GM23338 (cell line): Measurements from ENCODE around the gene PRR19.

Experiments used
- CREB1 ChIP-seq: fragments of 250-450 bp; sonication (Bioruptor Pico); IDR thresholded peaks from 2 replicates; pipeline ENCODE4 v1.5.0; 2020; ENCODE audit warnings: low read depth, mild to moderate bottlenecking, moderate library complexity
- EZH2 ChIP-seq: fragments of 200-600 bp; sonication (generic); IDR thresholded peaks from one replicate; pipeline ENCODE4 v1.8.0; 2017; ENCODE audit warnings: antibody characterized with exemption, mild to moderate bottlenecking, low read depth; ENCODE audit not compliant: unreplicated experiment
- EZH2phosphoT487 ChIP-seq: fragments of 200-600 bp; sonication (generic); IDR thresholded peaks from one replicate; pipeline ENCODE4 v1.8.1; 2018; ENCODE audit warnings: antibody characterized with exemption; ENCODE audit not compliant: unreplicated experiment
- JUNB ChIP-seq: IDR thresholded peaks from one replicate; pipeline ENCODE4 v1.6.1; 2016; ENCODE audit warnings: antibody characterized with exemption; ENCODE audit not compliant: unreplicated experiment
- POLR2AphosphoS5 ChIP-seq: IDR thresholded peaks from 2 replicates; pipeline ENCODE4 v1.6.1; 2016; ENCODE audit warnings: antibody characterized with exemption, low read depth
- REST ChIP-seq: IDR thresholded peaks from one replicate; pipeline ENCODE4 v1.6.1; 2018; ENCODE audit warnings: antibody characterized with exemption; ENCODE audit not compliant: unreplicated experiment
- ZNF331 ChIP-seq: fragments of 250-450 bp; sonication (Bioruptor Pico); IDR thresholded peaks from 2 replicates; pipeline ENCODE4 v1.5.0; 2020; ENCODE audit warnings: low read depth, mild to moderate bottlenecking, moderate library complexity
- TF ChIP-seq, protein P1 (sequence below), 2 experiments: fragments of 200-600 bp in 1 of 2; sonication (generic) in 1 of 2; conservative IDR thresholded peaks; 2 replicates each; pipeline versions ENCODE4 v1.5.1 to v1.6.1; 2016 to 2017; ENCODE audit warnings: antibody characterized with exemption in 2 of 2, low read depth in 2 of 2, mild to moderate bottlenecking in 2 of 2, moderate library complexity in 1 of 2
- TF ChIP-seq, protein P2 (sequence below): IDR thresholded peaks from 2 replicates; pipeline ENCODE4 v1.6.1; 2016; ENCODE audit warnings: antibody characterized with exemption
- TF ChIP-seq, protein P3 (sequence below): fragments of 250-450 bp; sonication (Bioruptor Pico); IDR thresholded peaks from 2 replicates; pipeline ENCODE4 v1.5.0; 2020; ENCODE audit warnings: mild to moderate bottlenecking, moderate library complexity

- TF ChIP-seq, protein P1, sequence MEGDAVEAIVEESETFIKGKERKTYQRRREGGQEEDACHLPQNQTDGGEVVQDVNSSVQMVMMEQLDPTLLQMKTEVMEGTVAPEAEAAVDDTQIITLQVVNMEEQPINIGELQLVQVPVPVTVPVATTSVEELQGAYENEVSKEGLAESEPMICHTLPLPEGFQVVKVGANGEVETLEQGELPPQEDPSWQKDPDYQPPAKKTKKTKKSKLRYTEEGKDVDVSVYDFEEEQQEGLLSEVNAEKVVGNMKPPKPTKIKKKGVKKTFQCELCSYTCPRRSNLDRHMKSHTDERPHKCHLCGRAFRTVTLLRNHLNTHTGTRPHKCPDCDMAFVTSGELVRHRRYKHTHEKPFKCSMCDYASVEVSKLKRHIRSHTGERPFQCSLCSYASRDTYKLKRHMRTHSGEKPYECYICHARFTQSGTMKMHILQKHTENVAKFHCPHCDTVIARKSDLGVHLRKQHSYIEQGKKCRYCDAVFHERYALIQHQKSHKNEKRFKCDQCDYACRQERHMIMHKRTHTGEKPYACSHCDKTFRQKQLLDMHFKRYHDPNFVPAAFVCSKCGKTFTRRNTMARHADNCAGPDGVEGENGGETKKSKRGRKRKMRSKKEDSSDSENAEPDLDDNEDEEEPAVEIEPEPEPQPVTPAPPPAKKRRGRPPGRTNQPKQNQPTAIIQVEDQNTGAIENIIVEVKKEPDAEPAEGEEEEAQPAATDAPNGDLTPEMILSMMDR (conservative IDR thresholded peaks at IDR 0.05; ENCODE audit: low read depth in 2 of 2), result no peak
- TF ChIP-seq POLR2AphosphoS5, result no peak
- no peak for TF ChIP-seq EZH2phosphoT487
- no peak for TF ChIP-seq ZNF331 (CRISPR knock-in tag)
- TF ChIP-seq EZH2, result no peak
- TF ChIP-seq CREB1 (CRISPR knock-in tag), result no peak
- no peak for TF ChIP-seq JUNB
- TF ChIP-seq REST, result no peak
- TF ChIP-seq, protein P2, sequence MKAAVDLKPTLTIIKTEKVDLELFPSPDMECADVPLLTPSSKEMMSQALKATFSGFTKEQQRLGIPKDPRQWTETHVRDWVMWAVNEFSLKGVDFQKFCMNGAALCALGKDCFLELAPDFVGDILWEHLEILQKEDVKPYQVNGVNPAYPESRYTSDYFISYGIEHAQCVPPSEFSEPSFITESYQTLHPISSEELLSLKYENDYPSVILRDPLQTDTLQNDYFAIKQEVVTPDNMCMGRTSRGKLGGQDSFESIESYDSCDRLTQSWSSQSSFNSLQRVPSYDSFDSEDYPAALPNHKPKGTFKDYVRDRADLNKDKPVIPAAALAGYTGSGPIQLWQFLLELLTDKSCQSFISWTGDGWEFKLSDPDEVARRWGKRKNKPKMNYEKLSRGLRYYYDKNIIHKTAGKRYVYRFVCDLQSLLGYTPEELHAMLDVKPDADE, result no peak; the same call in 1 of the 2 replicates
- TF ChIP-seq, protein P3, sequence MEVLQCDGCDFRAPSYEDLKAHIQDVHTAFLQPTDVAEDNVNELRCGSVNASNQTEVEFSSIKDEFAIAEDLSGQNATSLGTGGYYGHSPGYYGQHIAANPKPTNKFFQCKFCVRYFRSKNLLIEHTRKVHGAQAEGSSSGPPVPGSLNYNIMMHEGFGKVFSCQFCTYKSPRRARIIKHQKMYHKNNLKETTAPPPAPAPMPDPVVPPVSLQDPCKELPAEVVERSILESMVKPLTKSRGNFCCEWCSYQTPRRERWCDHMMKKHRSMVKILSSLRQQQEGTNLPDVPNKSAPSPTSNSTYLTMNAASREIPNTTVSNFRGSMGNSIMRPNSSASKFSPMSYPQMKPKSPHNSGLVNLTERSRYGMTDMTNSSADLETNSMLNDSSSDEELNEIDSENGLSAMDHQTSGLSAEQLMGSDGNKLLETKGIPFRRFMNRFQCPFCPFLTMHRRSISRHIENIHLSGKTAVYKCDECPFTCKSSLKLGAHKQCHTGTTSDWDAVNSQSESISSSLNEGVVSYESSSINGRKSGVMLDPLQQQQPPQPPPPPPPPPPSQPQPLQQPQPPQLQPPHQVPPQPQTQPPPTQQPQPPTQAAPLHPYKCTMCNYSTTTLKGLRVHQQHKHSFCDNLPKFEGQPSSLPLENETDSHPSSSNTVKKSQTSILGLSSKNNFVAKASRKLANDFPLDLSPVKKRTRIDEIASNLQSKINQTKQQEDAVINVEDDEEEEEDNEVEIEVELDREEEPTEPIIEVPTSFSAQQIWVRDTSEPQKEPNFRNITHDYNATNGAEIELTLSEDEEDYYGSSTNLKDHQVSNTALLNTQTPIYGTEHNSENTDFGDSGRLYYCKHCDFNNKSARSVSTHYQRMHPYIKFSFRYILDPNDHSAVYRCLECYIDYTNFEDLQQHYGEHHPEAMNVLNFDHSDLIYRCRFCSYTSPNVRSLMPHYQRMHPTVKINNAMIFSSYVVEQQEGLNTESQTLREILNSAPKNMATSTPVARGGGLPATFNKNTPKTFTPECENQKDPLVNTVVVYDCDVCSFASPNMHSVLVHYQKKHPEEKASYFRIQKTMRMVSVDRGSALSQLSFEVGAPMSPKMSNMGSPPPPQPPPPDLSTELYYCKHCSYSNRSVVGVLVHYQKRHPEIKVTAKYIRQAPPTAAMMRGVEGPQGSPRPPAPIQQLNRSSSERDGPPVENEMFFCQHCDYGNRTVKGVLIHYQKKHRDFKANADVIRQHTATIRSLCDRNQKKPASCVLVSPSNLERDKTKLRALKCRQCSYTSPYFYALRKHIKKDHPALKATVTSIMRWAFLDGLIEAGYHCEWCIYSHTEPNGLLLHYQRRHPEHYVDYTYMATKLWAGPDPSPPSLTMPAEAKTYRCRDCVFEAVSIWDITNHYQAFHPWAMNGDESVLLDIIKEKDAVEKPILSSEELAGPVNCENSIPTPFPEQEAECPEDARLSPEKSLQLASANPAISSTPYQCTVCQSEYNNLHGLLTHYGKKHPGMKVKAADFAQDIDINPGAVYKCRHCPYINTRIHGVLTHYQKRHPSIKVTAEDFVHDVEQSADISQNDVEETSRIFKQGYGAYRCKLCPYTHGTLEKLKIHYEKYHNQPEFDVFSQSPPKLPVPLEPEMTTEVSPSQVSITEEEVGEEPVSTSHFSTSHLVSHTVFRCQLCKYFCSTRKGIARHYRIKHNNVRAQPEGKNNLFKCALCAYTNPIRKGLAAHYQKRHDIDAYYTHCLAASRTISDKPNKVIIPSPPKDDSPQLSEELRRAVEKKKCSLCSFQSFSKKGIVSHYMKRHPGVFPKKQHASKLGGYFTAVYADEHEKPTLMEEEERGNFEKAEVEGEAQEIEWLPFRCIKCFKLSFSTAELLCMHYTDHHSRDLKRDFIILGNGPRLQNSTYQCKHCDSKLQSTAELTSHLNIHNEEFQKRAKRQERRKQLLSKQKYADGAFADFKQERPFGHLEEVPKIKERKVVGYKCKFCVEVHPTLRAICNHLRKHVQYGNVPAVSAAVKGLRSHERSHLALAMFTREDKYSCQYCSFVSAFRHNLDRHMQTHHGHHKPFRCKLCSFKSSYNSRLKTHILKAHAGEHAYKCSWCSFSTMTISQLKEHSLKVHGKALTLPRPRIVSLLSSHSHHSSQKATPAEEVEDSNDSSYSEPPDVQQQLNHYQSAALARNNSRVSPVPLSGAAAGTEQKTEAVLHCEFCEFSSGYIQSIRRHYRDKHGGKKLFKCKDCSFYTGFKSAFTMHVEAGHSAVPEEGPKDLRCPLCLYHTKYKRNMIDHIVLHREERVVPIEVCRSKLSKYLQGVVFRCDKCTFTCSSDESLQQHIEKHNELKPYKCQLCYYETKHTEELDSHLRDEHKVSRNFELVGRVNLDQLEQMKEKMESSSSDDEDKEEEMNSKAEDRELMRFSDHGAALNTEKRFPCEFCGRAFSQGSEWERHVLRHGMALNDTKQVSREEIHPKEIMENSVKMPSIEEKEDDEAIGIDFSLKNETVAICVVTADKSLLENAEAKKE (CRISPR knock-in tag), result no peak
Observed at GRCh38 chr19:42255766-42256745, 45.9 kb upstream of the PRR19 start.
